HG02943 (cell line): ENCODE data around the gene HEPACAM.
A peak's percentile ranks its signal among the peaks of the same experiment; 100 is the strongest.

Source experiments
- ATAC-seq: cut with Tn5 transposase; IDR thresholded peaks from one replicate; pipeline ENCODE4 v1.9.1; 2021; ENCODE audit warnings: mild to moderate bottlenecking, low read depth, moderate library complexity; ENCODE audit not compliant: unreplicated experiment

Gene HEPACAM

GRCh38 chr11:124886978-124887666 lies 48.7 kb downstream of the HEPACAM start:
- no peak for ATAC-seq

GRCh38 chr11:124886476-124886875 lies 49.4 kb downstream of the HEPACAM start:
- no peak for ATAC-seq

GRCh38 chr11:124884869-124885479 lies 50.9 kb downstream of the HEPACAM start:
- no peak for ATAC-seq

GRCh38 chr11:124884340-124884739 lies 51.5 kb downstream of the HEPACAM start:
- ATAC-seq: no peak

- no peak for ATAC-seq
Measured at GRCh38 chr11:124882339-124883071, 53.3 kb downstream of the HEPACAM start.

- no peak for ATAC-seq
Measured at GRCh38 chr11:124880958-124881357, 54.9 kb downstream of the HEPACAM start.

GRCh38 chr11:124880290-124880611 lies 55.6 kb downstream of the HEPACAM start:
- ATAC-seq: no peak

- ATAC-seq: no peak
Measured at GRCh38 chr11:124879493-124880289, 56.2 kb downstream of the HEPACAM start.

- ATAC-seq: no peak
Measured at GRCh38 chr11:124878759-124879492, 56.9 kb downstream of the HEPACAM start.

- ATAC-seq: no peak
Measured at GRCh38 chr11:124877910-124878758, 57.7 kb downstream of the HEPACAM start.

GRCh38 chr11:124877631-124877909 lies 58.3 kb downstream of the HEPACAM start:
- ATAC-seq: no peak

GRCh38 chr11:124876818-124877630 lies 58.8 kb downstream of the HEPACAM start:
- ATAC-seq: no peak

GRCh38 chr11:124875943-124876817 lies 59.7 kb downstream of the HEPACAM start:
- peak; percentile 81 for ATAC-seq

GRCh38 chr11:124875401-124875800 lies 60.4 kb downstream of the HEPACAM start:
- ATAC-seq: no peak

- ATAC-seq: no peak
Measured at GRCh38 chr11:124874571-124875255, 61.1 kb downstream of the HEPACAM start.

GRCh38 chr11:124873951-124874350 lies 61.9 kb downstream of the HEPACAM start:
- no peak for ATAC-seq

- ATAC-seq: no peak
Measured at GRCh38 chr11:124872741-124873140, 63.1 kb downstream of the HEPACAM start.
